ENCODE data around the gene CCNB2. TPM values are rescaled to one million over a fixed set of nuclear protein-coding genes. Genes with fewer than 3 reads are reported as not detected.
A peak's percentile ranks its signal among the peaks of the same experiment; 100 is the strongest.
"Not testable (repeated sequence)": the region's sequence is repeated elsewhere in the genome, so short reads cannot be mapped to it uniquely, and the experiment has no call there.

The CCNB2 gene
- polyA plus RNA-seq (2014; cell fraction: cytosol; rRNA removed) = 255 and 268 TPM in 2 replicates
- 134 and 166 TPM in 2 replicates for polyA plus RNA-seq (2014; cell fraction: nucleus; rRNA removed)

DNA sequence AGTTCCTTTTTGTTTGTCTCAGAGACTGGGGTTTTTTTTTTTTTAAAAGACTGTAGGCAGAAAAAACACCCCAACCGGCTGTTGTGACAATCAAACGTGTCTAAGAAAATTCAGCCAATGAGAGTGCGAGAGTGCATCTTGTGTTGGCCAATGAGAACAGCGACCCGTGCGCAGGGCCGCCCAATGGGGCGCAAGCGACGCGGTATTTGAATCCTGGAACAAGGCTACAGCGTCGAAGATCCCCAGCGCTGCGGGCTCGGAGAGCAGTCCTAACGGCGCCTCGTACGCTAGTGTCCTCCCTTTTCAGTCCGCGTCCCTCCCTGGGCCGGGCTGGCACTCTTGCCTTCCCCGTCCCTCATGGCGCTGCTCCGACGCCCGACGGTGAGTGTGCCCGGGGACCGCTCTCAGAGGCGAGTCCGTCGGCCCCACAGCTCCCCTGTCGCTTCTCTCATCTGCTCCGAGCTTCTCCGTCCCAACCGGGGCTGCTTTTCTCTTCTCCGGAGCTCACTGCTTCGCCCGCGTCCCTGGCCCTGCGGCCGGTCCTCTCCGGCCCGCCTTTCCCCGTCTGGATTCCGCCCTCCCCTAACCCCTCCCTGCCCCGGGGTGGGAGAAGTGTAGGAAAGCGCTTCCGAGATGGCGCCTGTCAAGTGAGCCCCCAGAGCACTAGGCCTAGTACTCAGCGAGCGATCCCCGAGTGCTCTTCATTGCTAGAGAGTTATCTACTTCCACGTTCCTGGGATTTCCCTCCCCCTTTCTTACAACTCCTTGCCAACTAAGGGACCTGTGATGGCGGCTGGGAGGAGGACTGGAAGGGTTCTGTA is at the start of gene CCNB2:
Gene CCNB2, plus strand, starts transcription at position 235 of the 821 bp plus-strand sequence. Its CDS starts 123 bp downstream, at position 358.
- peak; percentile 93 for DNase-seq (ENCODE audit: low spot score)

DNA sequence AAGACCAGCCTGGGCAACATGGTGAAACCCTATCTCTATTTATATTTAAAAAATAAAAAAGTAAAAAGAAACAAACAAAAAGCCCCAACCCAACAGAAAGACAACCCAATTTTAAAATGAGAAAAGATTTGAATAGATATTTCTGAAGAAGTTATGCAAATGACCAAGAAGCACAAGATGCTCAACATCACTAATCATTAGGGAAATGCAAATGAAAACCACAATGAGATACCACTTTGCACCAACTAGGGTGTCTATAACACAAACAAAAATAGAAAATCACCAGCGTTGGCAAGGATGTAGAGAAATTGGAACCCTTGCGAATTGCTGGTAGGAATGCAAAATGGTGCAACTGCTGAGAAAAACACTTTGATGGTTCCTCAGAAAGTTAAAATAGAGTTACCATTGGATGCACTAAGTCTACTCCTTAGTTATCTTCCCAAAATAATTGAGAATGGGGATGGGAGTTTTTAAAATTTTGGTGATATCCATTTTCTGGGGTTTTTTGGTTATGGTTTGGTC is 45.8 kb upstream of the CCNB2 start:
- DNase-seq (ENCODE audit: low spot score) = no peak

GRCh38 chr15:59060348-59060747 is 44.6 kb upstream of the CCNB2 start:
- DNase-seq (ENCODE audit: low spot score) = no peak

- no peak for DNase-seq (ENCODE audit: low spot score)
Measured at GRCh38 chr15:59063042-59063441, 41.9 kb upstream of the CCNB2 start.

DNA sequence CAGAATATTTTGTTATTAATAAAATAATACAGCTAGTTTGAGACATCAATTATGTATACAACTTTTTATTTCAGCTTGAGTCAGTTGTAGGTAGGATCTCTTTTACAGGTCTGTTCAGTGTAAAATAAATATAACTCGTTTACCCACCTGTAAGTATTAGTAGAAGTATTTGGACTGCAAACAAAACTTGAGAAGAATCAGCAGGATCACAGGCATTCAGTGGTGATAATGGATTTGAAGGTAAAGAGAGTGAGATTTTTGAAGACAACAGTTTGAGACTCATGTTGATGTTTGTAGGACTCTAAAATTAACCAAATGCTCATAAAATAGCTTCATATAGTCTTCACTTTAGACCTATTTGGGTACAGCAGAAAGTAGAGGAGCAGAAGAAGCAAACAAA is 35.5 kb upstream of the CCNB2 start:
- no peak for DNase-seq (ENCODE audit: low spot score)

GRCh38 chr15:59074607-59075006 is 30.3 kb upstream of the CCNB2 start:
- DNase-seq (ENCODE audit: low spot score) = no peak

DNA sequence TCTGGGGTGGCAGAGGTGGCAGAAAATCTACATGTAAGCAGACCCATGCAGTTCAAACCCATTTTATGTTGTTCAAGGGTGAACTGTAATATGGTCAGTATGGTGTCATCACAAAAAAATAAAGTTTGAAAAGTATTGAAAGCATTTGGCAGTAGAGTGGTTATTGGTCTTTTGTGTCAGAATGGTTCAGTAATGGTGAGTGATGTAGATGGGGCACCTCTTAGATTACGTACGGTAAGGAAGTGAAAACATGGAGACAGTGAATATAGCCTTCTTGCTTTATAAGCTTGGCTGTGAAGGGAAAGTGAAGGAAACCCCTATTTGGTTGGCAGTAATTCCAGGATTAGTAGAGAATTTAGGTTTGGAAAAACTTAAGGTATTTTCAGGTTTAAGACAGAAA is 17.2 kb upstream of the CCNB2 start:
- DNase-seq (ENCODE audit: low spot score) = no peak

DNA sequence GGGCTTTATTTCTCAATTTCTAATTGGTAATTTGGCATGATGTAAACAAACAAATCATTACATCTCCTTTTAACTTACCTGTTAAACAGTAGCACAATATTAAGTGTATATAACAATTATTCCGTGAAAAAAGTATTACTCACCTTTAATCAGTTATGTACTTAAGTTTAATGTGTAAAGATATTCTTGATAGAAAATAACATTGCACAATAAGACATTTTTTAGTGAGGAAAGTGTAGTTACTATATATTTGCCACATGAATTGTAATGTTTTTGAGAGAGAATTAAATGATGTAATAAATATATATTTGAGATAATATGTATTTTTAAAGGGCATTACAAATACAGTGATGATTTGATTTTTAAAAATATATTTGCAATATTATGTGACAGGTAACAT is 10.9 kb upstream of the CCNB2 start:
- no peak for DNase-seq (ENCODE audit: low spot score)

- DNase-seq (ENCODE audit: low spot score) = no peak
Measured at GRCh38 chr15:59096429-59096828, 8.5 kb upstream of the CCNB2 start.

DNA sequence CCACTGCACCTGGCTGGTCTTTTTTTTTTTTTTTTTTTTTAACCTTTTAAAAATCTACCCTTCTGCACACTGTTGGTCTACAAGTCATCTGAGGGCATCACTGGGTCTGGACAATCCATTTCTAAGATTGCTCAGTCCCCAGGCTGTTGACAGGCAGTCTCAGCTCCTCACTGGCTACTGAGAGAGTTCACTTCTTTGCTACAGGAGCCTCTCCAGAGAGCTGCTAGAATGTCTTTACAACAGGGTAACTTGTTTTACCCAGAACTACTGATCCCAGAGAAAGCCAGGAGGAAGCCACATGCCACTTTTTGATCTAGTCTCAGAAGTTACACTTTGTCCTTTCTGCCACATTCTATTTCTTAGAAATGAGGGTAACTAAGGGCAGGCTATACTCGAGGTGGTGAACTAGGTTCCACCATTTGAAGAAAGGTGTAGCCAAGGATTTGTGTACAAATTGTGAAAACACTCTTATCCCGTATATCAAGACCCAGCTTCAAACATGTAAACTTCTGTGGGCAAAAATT is 5.7 kb upstream of the CCNB2 start:
- DNase-seq (ENCODE audit: low spot score) = no peak

GRCh38 chr15:59104602-59104911 is 389 bp upstream of the CCNB2 start:
- DNase-seq (ENCODE audit: low spot score) = no peak

GRCh38 chr15:59105854-59106253 is 908 bp downstream of the CCNB2 start:
- DNase-seq (ENCODE audit: low spot score) = peak; percentile 4

DNA sequence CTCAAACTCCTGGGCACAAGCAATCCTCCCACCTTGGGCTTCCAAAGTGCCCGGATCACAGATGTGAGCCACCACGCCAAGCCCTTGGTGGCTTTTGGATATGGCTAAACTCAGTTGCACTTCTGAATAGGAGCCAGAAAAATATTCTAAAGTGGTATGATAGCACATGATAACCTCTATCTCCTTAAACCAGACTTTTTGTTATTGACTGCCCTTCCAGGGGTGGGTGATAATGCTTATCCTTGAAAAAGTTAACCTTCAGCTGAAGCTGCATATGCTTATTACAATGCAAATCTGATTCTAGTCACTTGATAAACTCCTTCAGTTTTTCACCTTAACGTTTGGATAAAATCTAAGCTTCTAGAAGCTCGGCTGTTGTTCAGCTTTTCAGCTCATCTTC is 6.3 kb downstream of the CCNB2 start:
- no peak for DNase-seq (ENCODE audit: low spot score)

- DNase-seq (ENCODE audit: low spot score) = no peak
Measured at GRCh38 chr15:59115047-59115446, 10.1 kb downstream of the CCNB2 start.

DNA sequence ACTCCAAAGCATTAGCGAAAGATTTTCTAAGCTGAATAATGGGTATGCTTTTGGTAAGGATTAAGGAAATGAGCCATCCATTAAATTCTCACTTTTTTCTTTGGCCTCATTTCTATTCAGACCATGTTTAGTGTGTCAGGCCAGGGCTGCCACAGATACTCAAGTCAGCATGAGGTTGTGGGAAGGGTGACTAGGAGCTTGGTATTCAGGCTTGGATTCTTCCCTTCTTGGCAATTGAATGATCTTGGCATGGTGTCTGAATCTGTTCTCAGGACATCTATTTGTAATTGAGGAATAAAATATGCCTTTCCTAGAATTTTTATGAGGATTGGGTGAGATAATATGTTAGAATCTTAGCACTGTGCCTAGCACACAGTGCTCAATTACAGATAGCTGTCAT is 11.2 kb downstream of the CCNB2 start:
- DNase-seq (ENCODE audit: low spot score) = no peak

DNA sequence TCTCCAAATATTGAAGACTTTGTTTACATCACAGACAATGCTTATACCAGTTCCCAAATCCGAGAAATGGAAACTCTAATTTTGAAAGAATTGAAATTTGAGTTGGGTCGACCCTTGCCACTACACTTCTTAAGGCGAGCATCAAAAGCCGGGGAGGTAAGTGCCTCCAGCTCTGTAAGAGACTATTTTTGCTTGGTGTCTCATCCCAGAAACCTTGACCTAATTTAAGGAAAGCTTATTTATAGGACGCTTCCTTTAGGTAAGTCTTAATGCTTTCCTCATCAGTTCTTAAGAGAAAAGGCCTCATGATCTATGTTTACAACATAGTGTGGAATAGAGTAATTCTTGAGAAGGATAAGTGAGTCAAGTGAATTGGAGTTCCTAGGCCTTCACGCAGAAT is 11.8 kb downstream of the CCNB2 start:
- no peak for DNase-seq (ENCODE audit: low spot score)

DNA sequence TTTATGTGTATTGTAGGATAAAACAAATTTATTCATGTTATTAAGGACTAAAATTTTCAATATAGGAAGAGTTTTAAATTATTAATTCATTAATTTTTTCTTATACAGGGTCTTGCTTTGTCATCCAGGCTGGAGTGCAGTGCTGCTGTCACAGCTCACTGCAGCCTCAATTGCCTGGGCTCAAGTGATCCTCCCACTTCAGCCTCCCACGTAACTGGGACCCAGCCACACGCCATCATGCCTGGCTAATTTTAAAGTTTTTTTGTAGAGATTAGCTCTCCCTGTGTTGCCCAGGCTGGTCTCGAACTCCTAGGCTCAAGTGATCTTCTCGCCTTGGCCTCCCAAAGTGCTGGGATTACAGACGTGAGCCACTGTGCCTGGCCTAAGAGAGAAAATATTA is 14.7 kb downstream of the CCNB2 start:
- no peak for DNase-seq (ENCODE audit: low spot score)

- DNase-seq (ENCODE audit: low spot score) = no peak
Measured at GRCh38 chr15:59120937-59121336, 16.0 kb downstream of the CCNB2 start.

DNA sequence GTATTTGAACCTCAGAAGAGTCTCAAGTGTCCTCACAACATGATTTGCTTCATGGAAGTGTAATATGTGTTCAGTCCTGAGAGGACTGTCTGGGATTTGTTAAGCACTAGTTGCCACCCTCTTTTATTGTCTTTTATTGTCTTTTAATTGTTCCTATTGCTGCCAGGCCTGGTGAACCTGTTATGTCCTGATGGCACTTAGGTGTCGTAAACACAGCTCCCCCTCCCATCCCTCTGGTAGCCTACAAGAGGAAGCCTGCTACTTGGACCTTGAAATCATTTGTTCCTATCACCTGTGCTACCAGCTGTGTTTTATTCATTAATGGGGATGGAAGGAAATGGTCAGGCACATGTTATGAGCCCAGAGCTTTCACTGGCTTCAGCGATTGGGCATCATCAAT is 19.3 kb downstream of the CCNB2 start:
- no peak for DNase-seq (ENCODE audit: low spot score)

- DNase-seq (ENCODE audit: low spot score) = not testable (repeated sequence)
Measured at GRCh38 chr15:59125683-59126082, 20.7 kb downstream of the CCNB2 start.

DNA sequence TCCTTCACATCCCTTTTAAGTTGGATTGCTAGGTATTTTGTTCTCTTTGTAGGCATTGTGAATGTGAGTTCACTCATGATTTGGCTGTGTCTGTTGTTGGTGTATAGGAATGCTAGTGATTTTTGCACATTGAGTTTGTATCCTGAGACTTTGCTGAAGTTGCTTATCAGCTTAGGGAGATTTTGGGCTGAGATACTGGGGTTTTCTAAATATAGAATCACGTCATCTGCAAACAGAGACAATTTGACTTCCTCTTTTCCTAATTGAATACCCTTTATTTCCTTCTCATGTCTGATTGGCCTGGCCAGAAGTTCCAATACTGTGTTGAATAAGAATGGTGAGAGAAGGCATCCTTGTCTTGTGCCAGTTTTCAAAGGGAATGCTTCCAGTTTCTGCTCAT is 22.3 kb downstream of the CCNB2 start:
- not testable (repeated sequence) for DNase-seq (ENCODE audit: low spot score)

- no peak for DNase-seq (ENCODE audit: low spot score)
Measured at GRCh38 chr15:59131456-59131855, 26.5 kb downstream of the CCNB2 start.

DNA sequence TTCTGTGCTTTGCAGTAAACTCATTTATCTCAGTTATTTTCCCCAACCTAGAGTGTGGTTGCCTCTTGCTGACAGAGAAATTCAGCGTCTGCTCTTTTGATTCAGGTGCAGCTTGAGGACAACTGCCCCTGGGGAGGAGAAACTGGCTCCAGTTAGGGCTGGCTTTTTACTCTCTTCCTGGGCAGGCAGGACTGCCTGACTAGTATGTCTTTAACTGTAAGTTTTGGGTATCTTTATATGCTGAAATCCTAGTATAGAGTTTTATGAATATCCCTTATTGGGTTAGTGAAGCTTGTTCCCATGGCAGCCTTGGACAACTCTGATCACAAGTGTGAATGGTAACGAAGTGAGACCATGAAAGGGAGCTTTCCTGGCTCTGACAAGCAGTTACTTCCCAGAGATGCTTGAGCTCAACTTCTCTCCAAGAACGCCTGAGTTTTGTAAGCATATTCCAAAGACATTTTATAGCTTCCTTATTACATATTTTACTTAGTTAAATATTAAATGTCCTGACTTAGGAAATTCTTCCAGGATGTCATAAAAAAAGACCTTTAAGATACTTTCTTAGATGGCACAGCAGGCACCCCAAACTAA is 27.1 kb downstream of the CCNB2 start:
- no peak for DNase-seq (ENCODE audit: low spot score)

All from SK-N-DZ (cell line).